Peyer's patch (tissue), 4 donors: ENCODE results near the gene FBLN1. TPM values are rescaled to one million over a fixed set of nuclear protein-coding genes. Genes with fewer than 3 reads are reported as not detected.

Source experiments
- DNase-seq, 3 donors: peaks; one replicate each; pipeline ENCODE4 v3.0.0-alpha.2; 2017 to 2019
- H3K27ac ChIP-seq, 4 donors: fragments of 200-600 bp; sonication (generic); one replicate each; pipeline ENCODE4 v1.5.1; 2016 to 2019
- H3K27me3 ChIP-seq, 2 donors: fragments of 200-600 bp; sonication (generic); one replicate each; pipeline ENCODE4 v1.5.1; 2019
- H3K36me3 ChIP-seq, 3 donors: fragments of 200-600 bp; sonication (generic); one replicate each; pipeline ENCODE4 v1.5.1; 2016 to 2019
- H3K4me1 ChIP-seq, 4 donors: fragments of 200-600 bp; sonication (generic); one replicate each; pipeline ENCODE4 v1.5.1; 2016 to 2019
- H3K4me3 ChIP-seq, 4 donors: fragments of 200-600 bp; sonication (generic); 1 replicate in 3 of 4; 2 replicates in 1 of 4; pipeline ENCODE4 v1.5.1; 2016 to 2019; ENCODE audit warnings: mild to moderate bottlenecking in 1 of 4
- H3K9me3 ChIP-seq, 4 donors: fragments of 200-600 bp; sonication (generic); one replicate each; pipeline ENCODE4 v1.5.1; 2016 to 2019; ENCODE audit warnings: mild to moderate bottlenecking in 1 of 4
- CTCF ChIP-seq, 6 experiments: fragments of 450-650 bp in 4 of 6; fragments of 200-600 bp in 2 of 6; sonication (generic) in 1 of 6; IDR thresholded peaks; one replicate each; pipeline ENCODE4 v1.5.1; 2017 to 2019; ENCODE audit warnings: antibody characterized with exemption in 6 of 6, mild to moderate bottlenecking in 3 of 6, moderate library complexity in 1 of 6
- POLR2A ChIP-seq, 2 donors: fragments of 450-650 bp; IDR thresholded peaks; one replicate each; pipeline ENCODE4 v1.5.1; 2017; ENCODE audit warnings: antibody characterized with exemption in 2 of 2, mild to moderate bottlenecking in 2 of 2, moderate library complexity in 2 of 2
- total RNA-seq, 4 donors: library from RNA; depleted of rRNA; stranded (reverse); fragments of >200 nt; gene quantifications; one replicate each; pipeline ENCODE4 v1.1.0, GENCODE V29; 2016

Gene FBLN1
- total RNA-seq, 4 donors from 2014 or later: 29.8 to 162 (median 136) TPM

DNA sequence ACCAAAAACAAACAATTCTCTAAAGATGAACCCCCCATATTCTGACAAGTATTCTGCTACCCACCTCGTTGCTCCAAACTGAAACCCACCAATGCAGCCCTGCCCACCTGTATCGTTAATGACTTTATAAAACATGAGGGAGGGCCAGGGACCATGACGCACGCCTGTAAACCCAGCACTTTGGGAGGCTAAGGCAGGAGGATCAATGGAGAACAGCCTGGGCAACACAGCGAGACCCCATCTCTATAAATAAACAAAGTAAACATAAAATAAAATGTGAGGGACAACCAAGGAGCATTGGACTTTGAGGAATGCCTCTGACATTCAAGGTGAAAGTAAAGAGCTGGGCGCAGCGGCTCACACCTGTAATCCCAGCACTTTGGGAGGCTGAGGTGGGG is 129.2 kb downstream of the FBLN1 start:
- no peaks in the 10 kb centered on the region for H3K36me3 ChIP-seq
- no peaks in the 10 kb centered on the region for H3K9me3 ChIP-seq
- no peak overlapping the region for H3K27ac ChIP-seq
- H3K27me3 ChIP-seq: no peaks in the 10 kb centered on the region
- DNase-seq: peak in 1 of 3 donors; percentile 14
- no peaks in the 10 kb centered on the region for H3K4me1 ChIP-seq
- no peak overlapping the region for H3K4me3 ChIP-seq
- TF ChIP-seq POLR2A (IDR thresholded peaks at IDR 0.05) (no peak), CTCF (IDR thresholded peaks at IDR 0.05) (no peak)

- H3K4me1 ChIP-seq: no peaks in the 10 kb centered on the region
- no peaks in the 10 kb centered on the region for H3K9me3 ChIP-seq
- no peak overlapping the region for H3K4me3 ChIP-seq
- no peak for TF ChIP-seq CTCF (IDR thresholded peaks at IDR 0.05)
- no peak for TF ChIP-seq POLR2A (IDR thresholded peaks at IDR 0.05)
- no peaks in the 10 kb centered on the region for H3K27me3 ChIP-seq
- H3K27ac ChIP-seq: no peak overlapping the region
- peak in 1 of 3 donors; percentile 13 for DNase-seq
- no peaks in the 10 kb centered on the region for H3K36me3 ChIP-seq
These were observed 130.3 kb downstream of the FBLN1 start for GRCh38 chr22:45632791-45633515.

GRCh38 chr22:45636683-45637082 is 134.0 kb downstream of the FBLN1 start:
- Histone ChIP-seq H3K9me3 (no peaks in the 10 kb centered on the region), H3K4me3 (no peak overlapping the region), H3K27me3 (no peaks in the 10 kb centered on the region), H3K27ac (no peak overlapping the region), H3K4me1 (peaks cover 0 to 8% (median 0%) of the 10 kb centered on the region in 4 donors), H3K36me3 (no peaks in the 10 kb centered on the region)
- TF ChIP-seq POLR2A (IDR thresholded peaks at IDR 0.05): no peak
- no peak for TF ChIP-seq CTCF (IDR thresholded peaks at IDR 0.05)
- peak in 1 of 3 donors; percentile 5 for DNase-seq

DNA sequence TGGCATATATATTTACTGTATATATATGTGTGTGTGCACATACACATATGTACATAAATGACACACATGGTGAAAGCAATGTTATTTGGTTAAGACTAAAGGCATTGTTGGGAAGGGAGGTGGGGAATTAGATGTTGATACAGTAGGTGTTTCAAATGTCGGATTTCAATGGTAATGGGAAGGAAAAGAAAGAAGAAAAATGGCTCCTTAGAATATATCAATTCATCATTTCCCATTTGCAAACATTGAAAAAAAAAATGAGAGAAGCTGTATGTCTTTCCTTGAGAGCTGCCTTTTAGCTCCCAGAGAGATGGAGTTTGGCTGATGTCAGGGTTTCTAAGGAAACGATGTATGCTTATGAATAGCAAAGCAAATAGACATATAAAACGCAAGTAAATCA is 135.5 kb downstream of the FBLN1 start:
- H3K9me3 ChIP-seq: no peaks in the 10 kb centered on the region
- no peak for DNase-seq

More for the DNA sequence above, 135.5 kb downstream of the FBLN1 start:
- H3K36me3 ChIP-seq: no peaks in the 10 kb centered on the region
- H3K27ac ChIP-seq: no peak overlapping the region
- H3K4me1 ChIP-seq: peaks cover 0 to 8% (median 0%) of the 10 kb centered on the region in 4 donors
- no peaks in the 10 kb centered on the region for H3K27me3 ChIP-seq
- no peak overlapping the region for H3K4me3 ChIP-seq
- TF ChIP-seq POLR2A (IDR thresholded peaks at IDR 0.05) (no peak), CTCF (IDR thresholded peaks at IDR 0.05) (no peak)
